GM12873 (cell line): Measurements from ENCODE around the gene PICALM.

Experiments
- TF ChIP-seq, protein P1 (sequence below): IDR thresholded peaks from 2 replicates; pipeline ENCODE4 v1.5.1; 2012; ENCODE audit warnings: low read depth, mild to moderate bottlenecking, moderate library complexity, low read length, control low read depth; ENCODE audit not compliant: insufficient read depth; ENCODE audit errors: missing control alignments

Gene PICALM

DNA sequence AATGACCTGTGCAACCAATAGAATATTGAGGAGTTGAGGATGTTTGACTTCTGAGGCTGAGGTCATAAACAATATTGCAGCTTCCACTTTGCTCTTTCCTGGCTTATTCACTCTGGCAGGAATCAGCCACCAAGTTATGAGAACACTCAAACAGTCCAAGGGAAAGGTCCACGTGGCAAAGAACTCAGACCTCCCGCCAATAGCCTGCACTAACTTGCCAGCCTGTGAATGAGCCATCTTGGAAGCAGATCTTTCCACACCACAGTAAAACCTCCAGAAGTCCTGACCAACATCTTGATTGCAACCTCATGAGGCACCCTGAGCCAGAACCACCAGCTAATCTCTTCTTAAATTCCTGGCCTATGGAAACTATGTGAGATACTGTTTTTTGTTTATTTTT lies 22.7 kb upstream of the PICALM start:
- TF ChIP-seq, protein P1, sequence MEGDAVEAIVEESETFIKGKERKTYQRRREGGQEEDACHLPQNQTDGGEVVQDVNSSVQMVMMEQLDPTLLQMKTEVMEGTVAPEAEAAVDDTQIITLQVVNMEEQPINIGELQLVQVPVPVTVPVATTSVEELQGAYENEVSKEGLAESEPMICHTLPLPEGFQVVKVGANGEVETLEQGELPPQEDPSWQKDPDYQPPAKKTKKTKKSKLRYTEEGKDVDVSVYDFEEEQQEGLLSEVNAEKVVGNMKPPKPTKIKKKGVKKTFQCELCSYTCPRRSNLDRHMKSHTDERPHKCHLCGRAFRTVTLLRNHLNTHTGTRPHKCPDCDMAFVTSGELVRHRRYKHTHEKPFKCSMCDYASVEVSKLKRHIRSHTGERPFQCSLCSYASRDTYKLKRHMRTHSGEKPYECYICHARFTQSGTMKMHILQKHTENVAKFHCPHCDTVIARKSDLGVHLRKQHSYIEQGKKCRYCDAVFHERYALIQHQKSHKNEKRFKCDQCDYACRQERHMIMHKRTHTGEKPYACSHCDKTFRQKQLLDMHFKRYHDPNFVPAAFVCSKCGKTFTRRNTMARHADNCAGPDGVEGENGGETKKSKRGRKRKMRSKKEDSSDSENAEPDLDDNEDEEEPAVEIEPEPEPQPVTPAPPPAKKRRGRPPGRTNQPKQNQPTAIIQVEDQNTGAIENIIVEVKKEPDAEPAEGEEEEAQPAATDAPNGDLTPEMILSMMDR: no peak

DNA sequence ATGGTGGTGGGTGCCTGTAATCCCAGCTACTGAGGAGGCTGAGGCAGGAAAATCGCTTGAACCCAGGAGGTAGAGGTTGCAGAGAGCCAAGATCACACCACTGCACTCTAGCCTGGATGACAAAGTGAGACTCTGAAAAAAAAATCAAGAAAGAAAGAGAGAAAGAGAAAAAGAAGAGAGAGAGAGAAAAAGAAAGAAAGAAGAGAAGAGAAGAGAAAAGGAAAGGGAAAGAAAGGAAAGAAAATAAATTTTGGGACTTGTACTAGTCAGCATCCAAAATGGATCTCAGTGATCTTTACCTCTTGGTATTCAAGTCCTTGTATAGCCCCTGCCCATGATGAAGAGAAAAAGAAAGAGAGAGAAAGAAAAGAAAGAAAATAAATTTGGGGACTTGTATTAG lies 22.2 kb upstream of the PICALM start:
- TF ChIP-seq, protein P1: no peak

- TF ChIP-seq, protein P1: no peak
Observed at GRCh38 chr11:86089659-86090058, 20.8 kb upstream of the PICALM start.

DNA sequence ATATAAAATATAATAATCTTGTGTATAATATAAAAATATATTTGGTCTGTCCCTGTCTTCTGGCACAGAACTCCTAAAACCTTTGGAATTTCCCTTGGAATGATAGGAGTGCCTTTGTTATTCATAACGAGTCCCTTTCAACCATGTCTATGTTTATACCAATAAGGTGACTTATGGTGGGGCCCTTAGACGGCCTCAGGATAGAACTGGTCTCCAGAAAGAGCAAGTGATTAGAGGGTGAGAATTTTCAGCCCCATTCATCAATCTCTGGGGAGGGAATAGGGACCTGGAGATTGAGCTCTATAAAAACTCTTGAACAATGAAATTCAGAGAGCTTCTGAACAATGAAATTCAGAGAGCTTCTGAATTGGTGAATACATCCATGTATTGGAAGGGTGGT lies 18.4 kb upstream of the PICALM start:
- TF ChIP-seq, protein P1: no peak

DNA sequence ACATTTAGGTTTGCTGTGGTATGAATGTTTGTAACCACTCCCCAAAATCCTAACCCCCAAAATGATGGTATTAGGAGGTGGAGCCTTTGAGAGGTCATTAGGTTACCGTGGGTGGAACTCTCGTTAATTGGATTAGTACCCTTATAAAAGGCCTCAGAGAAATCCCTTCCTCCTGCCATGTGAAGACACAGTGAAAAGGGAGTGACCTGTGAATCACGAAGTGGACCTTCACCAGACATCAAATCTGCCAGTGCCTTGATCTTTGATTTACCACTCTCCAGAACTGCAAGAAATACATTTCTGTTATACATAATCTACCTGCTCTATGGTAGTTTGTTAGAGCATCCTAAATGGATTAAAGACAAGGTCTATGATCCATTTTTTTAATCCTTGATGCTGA lies 12.6 kb upstream of the PICALM start:
- TF ChIP-seq, protein P1: no peak

DNA sequence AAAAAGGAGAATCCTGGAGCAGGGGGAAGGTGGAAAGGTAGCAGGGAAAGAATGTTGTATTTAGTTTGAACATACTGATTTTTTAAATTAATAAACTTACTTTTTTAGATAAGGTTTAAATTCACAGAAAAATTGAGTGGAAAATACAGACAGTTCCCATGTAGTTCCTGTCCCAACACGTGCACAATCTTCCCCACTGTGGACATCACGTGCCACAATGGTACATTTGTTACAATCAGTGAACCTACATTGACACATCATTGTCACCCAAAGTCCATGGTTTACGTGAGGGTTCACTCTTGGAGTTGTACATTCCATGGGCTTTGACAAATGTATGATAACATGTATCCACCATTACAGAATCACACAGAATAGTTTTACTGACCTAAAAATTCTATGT lies 10.5 kb upstream of the PICALM start:
- TF ChIP-seq, protein P1: no peak

DNA sequence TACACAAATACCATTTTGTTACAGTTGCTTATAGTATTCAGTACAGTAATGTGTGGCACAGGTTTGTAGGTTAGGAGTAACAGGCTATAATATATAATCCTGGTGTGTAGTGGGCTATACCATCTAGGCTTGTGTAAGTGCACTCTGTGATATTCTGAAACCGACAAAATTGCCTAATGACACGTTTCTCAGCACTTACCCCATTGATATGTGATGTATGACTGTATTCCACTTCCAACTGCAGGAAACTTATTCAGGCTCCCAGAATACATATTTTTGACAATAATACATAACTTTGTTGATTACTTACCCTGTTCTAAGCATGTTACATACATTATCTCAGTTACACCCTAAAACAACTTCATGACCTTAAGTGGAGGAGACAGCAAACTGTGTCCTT lies 5.1 kb upstream of the PICALM start:
- TF ChIP-seq, protein P1: no peak
